ENCODE measurements around the gene H6PD.

H6PD gene

GRCh38 chr1:9211291-9211811 is 23.2 kb upstream of the H6PD start:
- Histone ChIP-seq H3K9me3 (ENCODE audit: insufficient read depth, low read length) (no peaks in the 10 kb centered on the region), H3K4me1 (ENCODE audit: insufficient read depth, insufficient read length) (no peaks in the 10 kb centered on the region), H3K27me3 (ENCODE audit: insufficient read depth, insufficient read length) (no peaks in the 10 kb centered on the region), H3K4me3 (ENCODE audit: insufficient read length, low read depth) (no peak overlapping the region), H3K9ac (ENCODE audit: insufficient read length, low read depth) (no peak overlapping the region), H3K36me3 (ENCODE audit: insufficient read depth, insufficient read length, low read length) (no peaks in the 10 kb centered on the region)
- no peak for TF ChIP-seq YY1 (IDR thresholded peaks at IDR 0.05; ENCODE audit: insufficient read depth, insufficient read length)
- no peak for TF ChIP-seq ZNF274 (IDR thresholded peaks at IDR 0.05; ENCODE audit: low read depth, low read length)
- no peak for TF ChIP-seq SUZ12 (IDR thresholded peaks at IDR 0.05; ENCODE audit: extremely low read depth, insufficient read depth, insufficient read length)
- no peak for DNase-seq (ENCODE audit: low read depth, low spot score)

GRCh38 chr1:9212735-9213134 is 21.8 kb upstream of the H6PD start:
- Histone ChIP-seq H3K9ac (ENCODE audit: insufficient read length, low read depth) (no peak overlapping the region), H3K36me3 (ENCODE audit: insufficient read depth, insufficient read length, low read length) (no peaks in the 10 kb centered on the region), H3K4me1 (ENCODE audit: insufficient read depth, insufficient read length) (no peaks in the 10 kb centered on the region), H3K9me3 (ENCODE audit: insufficient read depth, low read length) (no peaks in the 10 kb centered on the region), H3K27me3 (ENCODE audit: insufficient read depth, insufficient read length) (no peaks in the 10 kb centered on the region), H3K4me3 (ENCODE audit: insufficient read length, low read depth) (no peak overlapping the region)
- TF ChIP-seq ZNF274 (IDR thresholded peaks at IDR 0.05; ENCODE audit: low read depth, low read length) (no peak), YY1 (IDR thresholded peaks at IDR 0.05; ENCODE audit: insufficient read depth, insufficient read length) (no peak), SUZ12 (IDR thresholded peaks at IDR 0.05; ENCODE audit: extremely low read depth, insufficient read depth, insufficient read length) (no peak)
- DNase-seq (ENCODE audit: low read depth, low spot score): no peak

GRCh38 chr1:9213956-9214355 is 20.6 kb upstream of the H6PD start:
- H3K36me3 ChIP-seq (ENCODE audit: insufficient read depth, insufficient read length, low read length): no peaks in the 10 kb centered on the region
- no peaks in the 10 kb centered on the region for H3K27me3 ChIP-seq (ENCODE audit: insufficient read depth, insufficient read length)
- no peaks in the 10 kb centered on the region for H3K9me3 ChIP-seq (ENCODE audit: insufficient read depth, low read length)
- no peak overlapping the region for H3K4me3 ChIP-seq (ENCODE audit: insufficient read length, low read depth)
- H3K4me1 ChIP-seq (ENCODE audit: insufficient read depth, insufficient read length): no peaks in the 10 kb centered on the region
- H3K9ac ChIP-seq (ENCODE audit: insufficient read length, low read depth): no peak overlapping the region
- TF ChIP-seq SUZ12 (IDR thresholded peaks at IDR 0.05; ENCODE audit: extremely low read depth, insufficient read depth, insufficient read length) (no peak), ZNF274 (IDR thresholded peaks at IDR 0.05; ENCODE audit: low read depth, low read length) (no peak), YY1 (IDR thresholded peaks at IDR 0.05; ENCODE audit: insufficient read depth, insufficient read length) (no peak)
- no peak for DNase-seq (ENCODE audit: low read depth, low spot score)

- Histone ChIP-seq H3K4me3 (ENCODE audit: insufficient read length, low read depth) (no peak overlapping the region), H3K4me1 (ENCODE audit: insufficient read depth, insufficient read length) (no peaks in the 10 kb centered on the region), H3K9ac (ENCODE audit: insufficient read length, low read depth) (no peak overlapping the region), H3K27me3 (ENCODE audit: insufficient read depth, insufficient read length) (no peaks in the 10 kb centered on the region), H3K36me3 (ENCODE audit: insufficient read depth, insufficient read length, low read length) (no peaks in the 10 kb centered on the region), H3K9me3 (ENCODE audit: insufficient read depth, low read length) (no peaks in the 10 kb centered on the region)
- DNase-seq (ENCODE audit: low read depth, low spot score): no peak
- no peak for TF ChIP-seq YY1 (IDR thresholded peaks at IDR 0.05; ENCODE audit: insufficient read depth, insufficient read length)
- TF ChIP-seq SUZ12 (IDR thresholded peaks at IDR 0.05; ENCODE audit: extremely low read depth, insufficient read depth, insufficient read length): no peak
- TF ChIP-seq ZNF274 (IDR thresholded peaks at IDR 0.05; ENCODE audit: low read depth, low read length): no peak
Observed at GRCh38 chr1:9218917-9219316, 15.7 kb upstream of the H6PD start.

GRCh38 chr1:9222846-9223625 is 11.5 kb upstream of the H6PD start:
- H3K9ac ChIP-seq (ENCODE audit: insufficient read length, low read depth): no peak overlapping the region
- H3K4me3 ChIP-seq (ENCODE audit: insufficient read length, low read depth): no peak overlapping the region
- TF ChIP-seq YY1 (IDR thresholded peaks at IDR 0.05; ENCODE audit: insufficient read depth, insufficient read length): no peak
- no peak for TF ChIP-seq SUZ12 (IDR thresholded peaks at IDR 0.05; ENCODE audit: extremely low read depth, insufficient read depth, insufficient read length)
- no peak for TF ChIP-seq ZNF274 (IDR thresholded peaks at IDR 0.05; ENCODE audit: low read depth, low read length)
- H3K9me3 ChIP-seq (ENCODE audit: insufficient read depth, low read length): no peaks in the 10 kb centered on the region
- DNase-seq (ENCODE audit: low read depth, low spot score): no peak
- no peaks in the 10 kb centered on the region for H3K36me3 ChIP-seq (ENCODE audit: insufficient read depth, insufficient read length, low read length)
- no peaks in the 10 kb centered on the region for H3K27me3 ChIP-seq (ENCODE audit: insufficient read depth, insufficient read length)
- H3K4me1 ChIP-seq (ENCODE audit: insufficient read depth, insufficient read length): no peaks in the 10 kb centered on the region

- H3K9ac ChIP-seq (ENCODE audit: insufficient read length, low read depth): no peak overlapping the region
- no peak overlapping the region for H3K4me3 ChIP-seq (ENCODE audit: insufficient read length, low read depth)
- H3K4me1 ChIP-seq (ENCODE audit: insufficient read depth, insufficient read length): no peaks in the 10 kb centered on the region
Observed at GRCh38 chr1:9224664-9225410, 9.7 kb upstream of the H6PD start.

GRCh38 chr1:9225411-9225785 is 9.2 kb upstream of the H6PD start:
- H3K4me1 ChIP-seq (ENCODE audit: insufficient read depth, insufficient read length): no peaks in the 10 kb centered on the region
- no peaks in the 10 kb centered on the region for H3K36me3 ChIP-seq (ENCODE audit: insufficient read depth, insufficient read length, low read length)
- H3K9me3 ChIP-seq (ENCODE audit: insufficient read depth, low read length): no peaks in the 10 kb centered on the region
- no peaks in the 10 kb centered on the region for H3K27me3 ChIP-seq (ENCODE audit: insufficient read depth, insufficient read length)
- no peak overlapping the region for H3K4me3 ChIP-seq (ENCODE audit: insufficient read length, low read depth)
- TF ChIP-seq SUZ12 (IDR thresholded peaks at IDR 0.05; ENCODE audit: extremely low read depth, insufficient read depth, insufficient read length) (no peak), ZNF274 (IDR thresholded peaks at IDR 0.05; ENCODE audit: low read depth, low read length) (no peak), YY1 (IDR thresholded peaks at IDR 0.05; ENCODE audit: insufficient read depth, insufficient read length) (no peak)
- no peak overlapping the region for H3K9ac ChIP-seq (ENCODE audit: insufficient read length, low read depth)
- no peak for DNase-seq (ENCODE audit: low read depth, low spot score)

More at GRCh38 chr1:9224664-9225410, 9.7 kb upstream of the H6PD start:
- Histone ChIP-seq H3K36me3 (ENCODE audit: insufficient read depth, insufficient read length, low read length) (no peaks in the 10 kb centered on the region), H3K9me3 (ENCODE audit: insufficient read depth, low read length) (no peaks in the 10 kb centered on the region), H3K27me3 (ENCODE audit: insufficient read depth, insufficient read length) (no peaks in the 10 kb centered on the region)
- no peak for DNase-seq (ENCODE audit: low read depth, low spot score)
- TF ChIP-seq YY1 (IDR thresholded peaks at IDR 0.05; ENCODE audit: insufficient read depth, insufficient read length): no peak
- no peak for TF ChIP-seq ZNF274 (IDR thresholded peaks at IDR 0.05; ENCODE audit: low read depth, low read length)
- TF ChIP-seq SUZ12 (IDR thresholded peaks at IDR 0.05; ENCODE audit: extremely low read depth, insufficient read depth, insufficient read length): no peak
